HG02884 (cell line): ENCODE data around the gene ACY1.
"Not testable (repeated sequence)": the region's sequence is repeated elsewhere in the genome, so short reads cannot be mapped to it uniquely, and the experiment has no call there.

Experiments
- ATAC-seq: cut with Tn5 transposase; IDR thresholded peaks from one replicate; pipeline ENCODE4 v1.9.1; 2021; ENCODE audit warnings: mild to moderate bottlenecking, moderate library complexity; ENCODE audit not compliant: unreplicated experiment

ACY1 gene

GRCh38 chr3:52023860-52024764, 40.8 kb downstream of the ACY1 start:
- ATAC-seq: no peak

- ATAC-seq: no peak
Measured at GRCh38 chr3:52024765-52025452, 41.6 kb downstream of the ACY1 start.

DNA sequence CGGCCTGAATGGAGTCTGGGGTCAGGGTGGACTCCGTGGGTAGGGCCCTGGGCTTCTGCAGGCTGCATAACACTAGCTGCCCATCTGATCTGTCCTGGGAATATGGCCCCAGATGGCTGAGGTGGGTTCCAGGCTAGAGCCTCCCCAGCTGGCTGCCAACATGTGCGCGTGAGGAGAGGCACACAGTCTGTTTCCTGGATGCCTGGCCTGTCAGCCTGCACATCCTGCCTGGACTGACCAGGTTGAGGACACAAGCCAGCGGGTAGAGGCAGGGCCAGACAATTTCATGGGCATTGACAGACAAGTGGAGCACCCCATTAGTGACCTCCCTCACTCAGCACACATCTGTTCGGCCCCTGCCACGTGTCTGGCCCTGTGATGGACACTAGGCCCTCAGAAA, 42.1 kb downstream of the ACY1 start:
- ATAC-seq: no peak

DNA sequence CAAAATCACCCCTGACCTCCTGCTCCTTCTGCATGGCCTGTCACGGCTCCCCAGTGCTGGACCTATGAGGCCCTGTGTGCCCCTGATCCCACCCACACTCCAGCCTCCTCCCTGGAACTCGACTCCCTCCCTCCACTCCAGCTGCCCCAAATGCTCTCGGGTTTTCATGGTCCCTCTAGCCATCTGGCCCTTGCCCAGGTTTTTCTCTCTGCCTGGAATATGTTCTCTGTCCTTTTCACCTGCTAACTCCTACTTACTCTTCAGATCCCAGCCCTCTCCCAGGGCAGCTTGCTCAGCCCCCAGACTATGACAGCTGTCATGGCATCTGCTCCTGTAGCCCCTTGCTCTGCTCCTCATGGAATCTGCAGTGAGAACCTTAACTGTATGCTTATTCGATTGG, 42.7 kb downstream of the ACY1 start:
- no peak for ATAC-seq

DNA sequence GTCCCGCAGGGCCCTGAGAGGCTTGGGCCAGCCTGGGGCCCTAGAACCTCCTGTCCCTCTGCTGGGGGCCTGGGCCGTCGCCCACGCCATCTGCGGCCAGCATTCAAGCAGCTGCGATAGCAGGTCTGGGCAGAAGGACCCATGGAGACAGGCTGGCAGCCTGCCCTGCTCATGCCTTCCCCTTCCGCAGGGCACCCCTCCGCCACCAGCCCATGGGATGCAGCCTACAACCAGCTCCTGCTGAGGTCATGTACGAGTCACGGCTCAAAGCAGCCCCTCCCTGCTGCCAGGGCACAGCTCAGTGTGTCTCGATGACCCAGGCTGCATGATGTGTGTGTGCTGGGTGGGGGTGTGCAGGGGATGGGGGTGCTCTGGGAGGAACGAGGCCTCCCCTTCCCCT, 45.2 kb downstream of the ACY1 start:
- ATAC-seq: no peak

DNA sequence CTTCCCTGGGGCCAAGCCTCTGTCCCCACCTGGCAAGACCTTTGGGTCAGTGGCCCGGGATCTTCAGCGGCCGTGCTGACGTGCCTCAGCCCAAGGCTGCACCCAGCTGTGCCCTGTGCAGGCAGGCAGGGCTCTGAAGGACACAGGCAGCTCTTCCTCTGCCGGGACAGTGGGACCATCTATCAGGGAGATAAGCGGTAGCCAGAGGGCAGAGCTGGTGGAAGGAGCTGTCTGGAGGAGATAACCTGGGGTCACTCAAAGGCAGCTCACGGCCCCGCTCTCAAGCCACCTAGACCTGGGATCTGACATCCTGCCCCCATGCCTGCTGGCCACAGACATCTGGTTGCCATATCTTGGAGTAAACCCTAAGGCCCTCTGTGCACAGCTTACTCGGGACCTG, 45.7 kb downstream of the ACY1 start:
- no peak for ATAC-seq

GRCh38 chr3:52029535-52029934, 46.2 kb downstream of the ACY1 start:
- ATAC-seq: no peak

- ATAC-seq: no peak
Measured at GRCh38 chr3:52030714-52031310, 47.5 kb downstream of the ACY1 start.

- ATAC-seq: no peak
Measured at GRCh38 chr3:52031896-52032295, 48.6 kb downstream of the ACY1 start.

- ATAC-seq: no peak
Measured at GRCh38 chr3:52032702-52033408, 49.5 kb downstream of the ACY1 start.

GRCh38 chr3:52033748-52034147, 50.4 kb downstream of the ACY1 start:
- ATAC-seq: not testable (repeated sequence)

DNA sequence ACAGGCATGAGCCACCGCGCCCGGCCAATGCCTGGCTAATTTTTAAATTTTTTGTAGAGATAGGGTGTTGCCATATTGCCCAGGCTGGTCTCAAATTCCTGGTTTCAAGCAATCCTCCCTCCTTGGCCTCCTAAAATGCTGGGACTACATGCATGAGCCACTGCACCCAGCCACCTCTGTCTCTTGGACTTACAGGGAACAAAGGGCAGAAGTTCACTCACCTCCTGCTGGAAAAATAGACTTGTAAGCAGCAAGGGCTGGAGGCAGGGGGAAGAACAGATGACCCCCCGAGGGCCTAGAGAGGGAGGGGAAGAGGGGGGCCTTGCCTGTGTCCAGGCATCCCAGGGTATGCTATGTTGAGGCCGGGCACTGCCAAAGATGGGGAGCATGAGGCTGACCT, 50.9 kb downstream of the ACY1 start:
- ATAC-seq: no peak

- no peak for ATAC-seq
Measured at GRCh38 chr3:52034651-52035050, 51.3 kb downstream of the ACY1 start.

DNA sequence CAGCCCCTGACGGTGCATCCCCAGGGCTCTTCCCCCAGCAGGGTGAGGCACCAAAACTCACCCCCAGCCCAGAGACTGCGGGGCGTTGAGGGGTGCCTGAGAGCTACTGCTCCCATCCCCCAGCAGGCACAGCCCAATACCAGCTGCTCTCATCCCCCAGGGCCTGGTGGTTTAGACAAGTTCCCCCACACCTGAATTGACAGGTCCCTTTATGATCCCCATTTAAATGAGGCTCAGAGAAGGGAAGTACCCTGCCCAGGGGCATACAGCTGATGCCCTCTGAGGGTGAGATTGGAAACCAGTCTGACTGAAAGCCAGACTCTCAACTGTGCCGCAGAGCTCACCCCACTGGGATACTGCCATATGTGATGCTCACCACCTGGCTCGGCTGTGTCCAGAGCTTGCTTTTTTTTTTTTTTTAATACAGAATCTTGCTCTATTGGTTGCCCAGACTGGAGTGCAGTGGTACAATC, 52.9 kb downstream of the ACY1 start:
- ATAC-seq: no peak

DNA sequence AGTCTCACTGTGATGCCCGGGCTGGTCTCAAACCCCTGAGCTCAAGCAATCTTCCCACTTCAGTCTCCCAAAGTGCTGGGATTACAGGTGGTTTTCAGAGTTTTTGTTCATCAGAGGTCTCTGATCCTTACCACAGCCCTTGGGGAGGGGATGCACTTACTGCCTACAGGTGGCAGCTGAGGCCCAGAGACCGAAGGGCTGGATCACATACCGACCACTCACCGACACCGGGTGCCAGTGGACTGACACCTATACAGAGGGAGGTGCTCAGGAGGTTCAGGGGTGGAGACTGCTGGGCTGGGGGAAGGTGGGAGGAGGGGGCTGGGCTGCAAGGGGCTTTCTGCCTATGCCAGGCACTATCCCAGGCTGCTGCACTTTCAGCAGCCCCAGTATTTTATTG, 53.5 kb downstream of the ACY1 start:
- ATAC-seq: no peak

DNA sequence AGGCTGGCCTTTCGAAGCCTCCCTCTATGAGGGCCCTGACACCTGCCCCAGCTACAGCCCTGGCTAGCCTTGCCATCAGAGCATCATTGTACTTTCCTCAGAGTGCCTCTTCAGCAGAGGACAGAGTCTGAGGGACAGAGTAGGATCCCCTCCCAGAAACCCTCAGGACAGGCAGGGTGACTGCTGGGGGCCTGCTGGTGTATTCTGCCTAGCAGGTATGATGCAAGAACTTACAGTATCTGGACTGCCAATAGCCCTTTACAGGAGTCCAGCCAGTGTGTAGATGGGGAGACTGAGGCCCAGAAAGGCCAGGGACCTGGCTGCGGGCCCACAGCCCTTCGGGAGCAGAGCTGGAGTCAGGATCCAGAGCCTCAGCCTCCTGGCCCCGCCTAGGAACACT, 54.0 kb downstream of the ACY1 start:
- no peak for ATAC-seq

DNA sequence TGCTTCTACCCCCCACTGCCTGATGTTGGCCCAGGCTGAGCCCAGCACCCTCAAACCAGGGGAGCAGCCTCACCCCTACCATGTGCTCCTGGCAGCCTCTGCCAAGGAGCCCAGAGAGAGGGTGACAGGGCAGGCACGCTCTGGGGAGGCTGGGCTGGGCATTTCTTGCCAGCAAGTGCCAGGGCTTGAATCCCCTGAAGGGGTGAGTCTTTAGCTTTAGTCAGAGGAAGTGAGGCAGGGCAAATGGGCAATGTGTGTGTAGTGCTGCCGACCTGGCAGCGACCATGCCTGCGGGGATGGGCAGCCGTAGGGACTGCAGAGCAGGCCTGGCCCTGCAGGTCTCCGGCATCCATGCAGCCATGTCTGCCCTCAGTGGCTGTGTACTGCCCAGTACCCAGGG, 54.9 kb downstream of the ACY1 start:
- no peak for ATAC-seq
